NCI-H2029 treated with DMSO at 0.1 percent for 48 hours (cell line): ENCODE measurements around the gene ZNF133.

Experiments used
- DNase-seq: peaks from one replicate; lab custom pipeline; 2025; lab: John Stamatoyannopoulos, UW

Gene ZNF133

GRCh38 chr20:18362916-18363315, 74.6 kb downstream of the ZNF133 start:
- DNase-seq = no peak

DNA sequence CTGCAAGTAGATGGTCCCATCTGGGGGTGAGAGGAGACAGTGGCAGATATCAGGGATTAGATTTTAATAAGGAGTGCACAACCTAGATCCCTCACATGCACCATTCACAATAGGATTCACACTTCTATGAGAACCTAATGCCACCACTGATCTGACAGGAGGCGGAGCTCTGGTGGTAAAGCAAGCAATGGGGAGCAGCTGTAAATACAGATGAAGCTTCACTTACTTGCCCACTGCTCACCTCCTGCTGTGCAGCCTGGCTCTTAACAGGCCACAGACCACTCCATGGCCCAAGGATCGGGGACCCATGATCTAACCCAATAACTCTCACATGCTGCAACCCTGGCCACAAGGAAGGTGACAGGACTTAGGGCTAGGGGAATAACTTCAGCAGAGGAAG, 75.4 kb downstream of the ZNF133 start:
- DNase-seq = no peak

GRCh38 chr20:18364768-18365167, 76.4 kb downstream of the ZNF133 start:
- no peak for DNase-seq
